Small intestine (tissue), 7 donors: ENCODE measurements around the gene DNTTIP2. TPM values are rescaled to one million over a fixed set of nuclear protein-coding genes. Genes with fewer than 3 reads are reported as not detected.
A peak's percentile ranks its signal among the peaks of the same experiment; 100 is the strongest.

Source experiments
- DNase-seq, 2 donors: peaks; one replicate each; pipeline versions ENCODE4 v3.0.0 to v3.0.0-alpha.2; 2013
- FAIRE-seq: peaks from 2 replicates; lab custom pipeline; 2012; peaks lifted over from hg19 to GRCh38; lab: Jason Lieb, UNC
- H3K27ac ChIP-seq, 3 donors: one replicate each; pipeline ENCODE4 v1.5.1; 2013; ENCODE audit warnings: low read length in 2 of 3, mild to moderate bottlenecking in 2 of 3, control low read depth in 1 of 3, inconsistent platforms in 1 of 3, low read depth in 1 of 3, moderate library complexity in 1 of 3
- H3K27me3 ChIP-seq, 3 donors: one replicate each; pipeline ENCODE4 v1.6.1; 2013; ENCODE audit warnings: low read length in 3 of 3, inconsistent platforms in 1 of 3; ENCODE audit not compliant: control insufficient read depth in 3 of 3, insufficient read depth in 3 of 3
- H3K36me3 ChIP-seq, 3 donors: one replicate each; pipeline ENCODE4 v1.6.1; 2013; ENCODE audit warnings: low read length in 3 of 3, inconsistent platforms in 1 of 3, low read depth in 1 of 3, mild to moderate bottlenecking in 1 of 3, moderate library complexity in 1 of 3; ENCODE audit not compliant: control insufficient read depth in 3 of 3, insufficient read depth in 2 of 3
- H3K4me1 ChIP-seq, 3 donors: one replicate each; pipeline ENCODE4 v1.6.1; 2013; ENCODE audit warnings: low read length in 2 of 3, inconsistent platforms in 1 of 3, low read depth in 1 of 3, mild to moderate bottlenecking in 1 of 3, moderate library complexity in 1 of 3; ENCODE audit not compliant: control insufficient read depth in 3 of 3, insufficient read depth in 2 of 3
- H3K4me3 ChIP-seq, 3 donors: one replicate each; pipeline ENCODE4 v1.5.1; 2013; ENCODE audit warnings: low read length in 3 of 3, control low read depth in 1 of 3, inconsistent platforms in 1 of 3, low read depth in 1 of 3, mild to moderate bottlenecking in 1 of 3, moderate library complexity in 1 of 3
- H3K9me3 ChIP-seq, 2 donors: one replicate each; pipeline ENCODE4 v1.6.1; 2013; ENCODE audit warnings: low read depth in 1 of 2, low read length in 1 of 2; ENCODE audit not compliant: control insufficient read depth in 2 of 2, insufficient read depth in 1 of 2
- WGBS, 3 donors: extraction: QIAGEN DNeasy Blood & Tissue Kit; methylation state at CpG; one replicate each; pipeline ENCODE4 v1.1.7; 2013; 5-methylcytosine and 5-hydroxymethylcytosine counted together
- polyA plus RNA-seq, 4 donors: library from polyadenylated mRNA; stranded (reverse) in 3 of 4; unstranded in 1 of 4; fragments of 200-250 nt in 3 of 4; fragments of 120-200 nt in 1 of 4; gene quantifications; one replicate each; pipeline versions ENCODE4 v1.2.1 to v1.2.3, GENCODE V29; 2013
- donor health status: healthy with polysubstance abuse.
- donor health status: control.
- donor health status: control.
- donor health status: Bipolar disorder and iron deficiency.
- donor health status: healthy.

The DNTTIP2 gene
- polyA plus RNA-seq, 4 donors, result 31.0 to 60.8 (median 45.3) TPM

- H3K4me1 ChIP-seq, result no peaks in the 10 kb centered on the region
- no peaks in the 10 kb centered on the region for H3K36me3 ChIP-seq
- H3K9me3 ChIP-seq, result no peaks in the 10 kb centered on the region
- no peaks in the 10 kb centered on the region for H3K27me3 ChIP-seq
- FAIRE-seq (no peak), DNase-seq (no peak)
- H3K4me3 ChIP-seq, result no peak overlapping the region
- 90 to 100% methylated on average over 2 of the region's 2 CpGs; no CpG with 5 or more reads in 1 of the 3 donors for WGBS, 3 donors
- no peak overlapping the region for H3K27ac ChIP-seq
Measured at GRCh38 chr1:93822730-93823425, 56.1 kb downstream of the DNTTIP2 start.

GRCh38 chr1:93821423-93822144 is 57.4 kb downstream of the DNTTIP2 start:
- 85 to 89% (median 88%) methylated on average over 4 of the region's 4 CpGs for WGBS, 3 donors
- no peaks in the 10 kb centered on the region for H3K27me3 ChIP-seq
- no peak overlapping the region for H3K27ac ChIP-seq
- no peak overlapping the region for H3K4me3 ChIP-seq
- FAIRE-seq (no peak), DNase-seq (no peak)
- no peaks in the 10 kb centered on the region for H3K36me3 ChIP-seq
- H3K4me1 ChIP-seq, result peaks cover 0 to 4% (median 0%) of the 10 kb centered on the region in 3 donors
- no peaks in the 10 kb centered on the region for H3K9me3 ChIP-seq

- Histone ChIP-seq H3K9me3 (no peaks in the 10 kb centered on the region), H3K27ac (no peak overlapping the region), H3K4me1 (peaks cover 0 to 4% (median 0%) of the 10 kb centered on the region in 3 donors), H3K4me3 (no peak overlapping the region), H3K36me3 (no peaks in the 10 kb centered on the region), H3K27me3 (no peaks in the 10 kb centered on the region)
- no peak for FAIRE-seq
- WGBS, 3 donors, result 80 to 82% (median 80%) methylated on average over 10 of the region's 10 CpGs
- no peak for DNase-seq
Measured at GRCh38 chr1:93820554-93821422, 58.2 kb downstream of the DNTTIP2 start.

DNA sequence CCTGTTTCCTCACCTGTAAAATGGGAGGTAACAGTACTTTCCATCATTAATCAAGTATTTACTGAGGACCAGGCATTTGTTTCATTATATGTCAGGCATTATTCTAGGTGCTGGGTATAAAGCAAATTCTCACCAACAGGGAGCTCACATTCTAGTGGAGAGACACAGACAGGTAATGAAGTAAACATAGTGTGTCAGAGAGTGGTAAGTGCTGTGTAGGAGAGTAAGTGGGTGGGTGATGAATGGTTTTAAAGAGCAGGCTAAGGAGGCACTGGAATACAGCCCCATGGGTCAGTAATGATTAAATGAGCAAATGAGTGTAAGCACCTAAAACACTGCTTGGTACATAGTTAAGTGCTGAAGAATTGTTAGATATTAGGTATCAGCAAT is 60.4 kb downstream of the DNTTIP2 start:
- Histone ChIP-seq H3K4me3 (no peak overlapping the region), H3K27me3 (no peaks in the 10 kb centered on the region), H3K9me3 (no peaks in the 10 kb centered on the region), H3K4me1 (peaks cover 0 to 7% (median 0%) of the 10 kb centered on the region in 3 donors), H3K27ac (no peak overlapping the region), H3K36me3 (no peaks in the 10 kb centered on the region)
- DNase-seq, result no peak
- no peak for FAIRE-seq

- DNase-seq (peak in 1 of 2 donors; percentile 42), FAIRE-seq (no peak)
- Histone ChIP-seq H3K4me3 (no peak overlapping the region), H3K4me1 (peaks cover 0 to 13% (median 0%) of the 10 kb centered on the region in 3 donors), H3K9me3 (no peaks in the 10 kb centered on the region), H3K36me3 (no peaks in the 10 kb centered on the region), H3K27me3 (no peaks in the 10 kb centered on the region), H3K27ac (peak overlapping the region in 2 of 3 donors; percentile 11 to 32)
- 77 to 86% (median 81%) methylated on average over 12 of the region's 12 CpGs for WGBS, 3 donors
Measured at GRCh38 chr1:93817819-93818569, 61.0 kb downstream of the DNTTIP2 start.

GRCh38 chr1:93816970-93817678 is 61.9 kb downstream of the DNTTIP2 start:
- FAIRE-seq (no peak), DNase-seq (peak in 1 of 2 donors; percentile 20)
- Histone ChIP-seq H3K4me3 (no peak overlapping the region), H3K27me3 (no peaks in the 10 kb centered on the region), H3K9me3 (no peaks in the 10 kb centered on the region), H3K27ac (peak overlapping the region in 1 of 3 donors; percentile 32), H3K36me3 (no peaks in the 10 kb centered on the region), H3K4me1 (peaks cover 0 to 13% (median 0%) of the 10 kb centered on the region in 3 donors)
- 47 to 58% (median 55%) methylated on average over 3 of the region's 3 CpGs for WGBS, 3 donors
